Measurements from ENCODE around the gene FGFBP3.

Gene FGFBP3

GRCh38 chr10:91860885-91861284 lies 48.4 kb downstream of the FGFBP3 start:
- DNase-seq (ENCODE audit: insufficient read length, low spot score) = no peak
- no peak for FAIRE-seq

GRCh38 chr10:91856637-91857036 lies 52.6 kb downstream of the FGFBP3 start:
- FAIRE-seq = no peak
- no peak for DNase-seq (ENCODE audit: insufficient read length, low spot score)
